GM12801 (cell line): ENCODE measurements around the gene CUL9.

Experiments used
- CTCF ChIP-seq: IDR thresholded peaks from one replicate; pipeline ENCODE4 v1.5.1; 2011; ENCODE audit warnings: control low read depth; ENCODE audit not compliant: insufficient read length; ENCODE audit errors: extremely low read depth

Gene CUL9

GRCh38 chr6:43217351-43217750 lies 35.4 kb downstream of the CUL9 start:
- no peak for TF ChIP-seq CTCF

GRCh38 chr6:43219119-43219518 lies 37.1 kb downstream of the CUL9 start:
- no peak for TF ChIP-seq CTCF

- no peak for TF ChIP-seq CTCF
Measured at GRCh38 chr6:43219814-43220213, 37.8 kb downstream of the CUL9 start.

- no peak for TF ChIP-seq CTCF
Measured at GRCh38 chr6:43220439-43220951, 38.5 kb downstream of the CUL9 start.

GRCh38 chr6:43221046-43221972 lies 39.3 kb downstream of the CUL9 start:
- TF ChIP-seq CTCF, result no peak

GRCh38 chr6:43222418-43223059 lies 40.5 kb downstream of the CUL9 start:
- TF ChIP-seq CTCF, result no peak

GRCh38 chr6:43223175-43223574 lies 41.2 kb downstream of the CUL9 start:
- no peak for TF ChIP-seq CTCF
